DOHH2 (cell line): ENCODE results near the gene CTNNA2.

Source experiments
- H3F3A ChIP-seq: fragments of 200-600 bp; sonication (generic), shearing (Covaris generic); 2 replicates; pipeline ENCODE4 v1.6.0; 2016; ENCODE audit warnings: antibody characterized with exemption, mild to moderate bottlenecking; ENCODE audit not compliant: control insufficient read depth, insufficient read depth
- H3K27ac ChIP-seq: fragments of 200-600 bp; sonication (generic); 2 replicates; pipeline ENCODE4 v1.5.1; 2014; ENCODE audit warnings: low read depth, mild to moderate bottlenecking, low read length, moderate library complexity
- H3K27me3 ChIP-seq: fragments of 200-600 bp; sonication (generic); 2 replicates; pipeline ENCODE4 v1.6.1; 2014; ENCODE audit warnings: mild to moderate bottlenecking, low read length, mixed read lengths; ENCODE audit not compliant: control insufficient read depth
- H3K36me3 ChIP-seq: fragments of 200-600 bp; sonication (generic); 2 replicates; pipeline ENCODE4 v1.6.1; 2014; ENCODE audit warnings: mild to moderate bottlenecking, low read length, moderate library complexity, mixed read lengths; ENCODE audit not compliant: control insufficient read depth
- H3K4me1 ChIP-seq: fragments of 200-600 bp; sonication (generic); 2 replicates; pipeline ENCODE4 v1.6.1; 2014; ENCODE audit warnings: mild to moderate bottlenecking, low read length, mixed read lengths; ENCODE audit not compliant: control insufficient read depth
- H3K4me2 ChIP-seq: fragments of 200-600 bp; sonication (generic); 2 replicates; pipeline ENCODE4 v1.6.0; 2014; ENCODE audit warnings: mild to moderate bottlenecking, low read length, moderate library complexity
- H3K4me3 ChIP-seq: fragments of 200-600 bp; sonication (generic); 2 replicates; pipeline ENCODE4 v1.5.1; 2014; ENCODE audit warnings: mild to moderate bottlenecking, low read length, mixed read lengths
- H3K79me2 ChIP-seq: fragments of 200-600 bp; sonication (generic); 2 replicates; pipeline ENCODE4 v1.6.1; 2014; ENCODE audit warnings: mild to moderate bottlenecking, low read length, mixed read lengths; ENCODE audit not compliant: control insufficient read depth
- H3K9me2 ChIP-seq: fragments of 200-600 bp; sonication (generic); replicated peaks from 2 replicates; pipeline ENCODE4 v1.6.1; 2014; ENCODE audit warnings: mild to moderate bottlenecking, low read length, mixed read lengths; ENCODE audit not compliant: control insufficient read depth
- H3K9me3 ChIP-seq: fragments of 200-600 bp; sonication (generic); 2 replicates; pipeline ENCODE4 v1.6.1; 2014; ENCODE audit warnings: antibody characterized with exemption, low read length, mixed read lengths; ENCODE audit not compliant: control insufficient read depth, insufficient read depth
- H4K20me1 ChIP-seq: fragments of 200-600 bp; sonication (generic); 2 replicates; pipeline ENCODE4 v1.6.0; 2014; ENCODE audit warnings: low read depth, mild to moderate bottlenecking, antibody characterized with exemption, low read length, moderate library complexity; ENCODE audit not compliant: control insufficient read depth, insufficient read depth
- EZH2phosphoT487 ChIP-seq: fragments of 200-600 bp; sonication (generic); IDR thresholded peaks from 2 replicates; pipeline ENCODE4 v1.6.1; 2017; ENCODE audit warnings: borderline replicate concordance, mild to moderate bottlenecking, antibody characterized with exemption, low read length, moderate library complexity, mixed read lengths
- TF ChIP-seq, protein P1 (sequence below): fragments of 200-600 bp; sonication (generic); IDR thresholded peaks from one replicate; pipeline ENCODE4 v1.5.1; 2014; ENCODE audit warnings: antibody characterized with exemption, mild to moderate bottlenecking, low read depth, low read length; ENCODE audit not compliant: poor library complexity, severe bottlenecking

Gene CTNNA2

DNA sequence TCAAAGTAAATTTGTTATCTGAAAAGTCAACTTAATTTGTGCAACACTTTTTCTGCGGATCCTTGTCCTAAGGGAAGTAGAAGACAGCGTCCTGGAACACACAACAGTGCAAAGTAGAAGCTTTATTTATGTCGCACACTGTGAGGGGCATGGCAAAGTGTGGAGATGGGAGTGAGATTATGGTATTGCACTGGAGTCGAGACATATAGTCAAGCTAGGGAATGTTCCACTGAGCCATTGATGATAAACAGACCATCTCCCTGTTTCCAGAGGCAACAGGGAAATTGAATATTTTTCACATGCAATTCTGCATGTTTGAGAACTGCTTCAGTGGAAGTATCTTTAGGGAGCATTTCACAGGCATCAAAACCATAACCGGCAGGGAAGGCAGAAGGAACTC lies 745.5 kb downstream of the CTNNA2 start:
- Histone ChIP-seq H3K4me2 (no peak overlapping the region), H3K9me3 (no peaks in the 10 kb centered on the region), H3K27ac (no peak overlapping the region), H3K27me3 (no peaks in the 10 kb centered on the region), H3K79me2 (no peaks in the 10 kb centered on the region), H4K20me1 (no peaks in the 10 kb centered on the region), H3K9me2 (no peaks in the 10 kb centered on the region), H3F3A (no peaks in the 10 kb centered on the region), H3K4me3 (no peak overlapping the region), H3K4me1 (no peaks in the 10 kb centered on the region), H3K36me3 (no peaks in the 10 kb centered on the region)
- no peak for TF ChIP-seq EZH2phosphoT487
- TF ChIP-seq, protein P1, sequence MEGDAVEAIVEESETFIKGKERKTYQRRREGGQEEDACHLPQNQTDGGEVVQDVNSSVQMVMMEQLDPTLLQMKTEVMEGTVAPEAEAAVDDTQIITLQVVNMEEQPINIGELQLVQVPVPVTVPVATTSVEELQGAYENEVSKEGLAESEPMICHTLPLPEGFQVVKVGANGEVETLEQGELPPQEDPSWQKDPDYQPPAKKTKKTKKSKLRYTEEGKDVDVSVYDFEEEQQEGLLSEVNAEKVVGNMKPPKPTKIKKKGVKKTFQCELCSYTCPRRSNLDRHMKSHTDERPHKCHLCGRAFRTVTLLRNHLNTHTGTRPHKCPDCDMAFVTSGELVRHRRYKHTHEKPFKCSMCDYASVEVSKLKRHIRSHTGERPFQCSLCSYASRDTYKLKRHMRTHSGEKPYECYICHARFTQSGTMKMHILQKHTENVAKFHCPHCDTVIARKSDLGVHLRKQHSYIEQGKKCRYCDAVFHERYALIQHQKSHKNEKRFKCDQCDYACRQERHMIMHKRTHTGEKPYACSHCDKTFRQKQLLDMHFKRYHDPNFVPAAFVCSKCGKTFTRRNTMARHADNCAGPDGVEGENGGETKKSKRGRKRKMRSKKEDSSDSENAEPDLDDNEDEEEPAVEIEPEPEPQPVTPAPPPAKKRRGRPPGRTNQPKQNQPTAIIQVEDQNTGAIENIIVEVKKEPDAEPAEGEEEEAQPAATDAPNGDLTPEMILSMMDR: no peak

DNA sequence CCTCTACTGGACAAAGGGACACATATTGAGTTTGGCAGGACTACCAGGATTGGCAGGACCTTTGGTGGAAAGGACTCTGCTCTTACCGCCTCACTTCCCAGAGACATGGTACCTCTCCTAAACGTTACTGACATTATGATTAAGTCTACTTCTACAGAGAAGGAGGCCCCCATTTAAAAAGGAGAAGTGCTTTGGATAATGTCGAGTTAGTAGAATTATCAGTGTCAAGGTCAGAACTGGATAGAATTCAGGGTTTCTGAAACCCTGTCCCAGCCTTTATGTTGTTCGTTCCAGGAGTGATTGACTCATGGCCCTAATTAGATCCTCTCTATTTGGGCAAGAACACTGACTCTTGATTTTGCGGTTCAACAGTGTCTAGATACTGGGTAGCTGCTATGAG lies 745.9 kb downstream of the CTNNA2 start:
- H3K9me2 ChIP-seq: no peaks in the 10 kb centered on the region
- no peaks in the 10 kb centered on the region for H3K79me2 ChIP-seq
- H3K4me2 ChIP-seq: no peak overlapping the region
- H3K4me1 ChIP-seq: no peaks in the 10 kb centered on the region
- H3F3A ChIP-seq: no peaks in the 10 kb centered on the region
- TF ChIP-seq EZH2phosphoT487: no peak
- TF ChIP-seq, protein P1: no peak
- no peaks in the 10 kb centered on the region for H3K9me3 ChIP-seq
- H3K4me3 ChIP-seq: no peak overlapping the region
- no peaks in the 10 kb centered on the region for H3K36me3 ChIP-seq
- no peaks in the 10 kb centered on the region for H3K27me3 ChIP-seq
- no peak overlapping the region for H3K27ac ChIP-seq
- H4K20me1 ChIP-seq: no peaks in the 10 kb centered on the region

DNA sequence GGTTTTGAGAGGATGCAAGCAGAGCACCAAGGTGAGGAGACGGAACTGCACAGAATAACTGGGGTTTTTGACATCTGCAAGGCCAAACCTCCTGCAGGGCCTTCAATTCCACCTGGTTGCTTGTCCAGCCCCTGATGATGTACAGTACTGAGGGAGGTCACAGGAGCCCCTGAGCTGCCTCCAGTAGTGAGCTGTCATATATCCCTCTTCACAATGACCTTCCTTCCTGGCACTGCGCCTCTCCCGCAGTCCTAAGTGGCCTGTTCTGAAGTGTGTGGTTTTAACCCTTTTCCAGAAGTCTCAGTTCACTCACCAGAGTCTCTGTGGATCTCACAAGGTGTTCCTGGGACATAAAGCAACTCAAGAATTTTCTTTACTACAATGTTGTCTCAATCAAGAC lies 746.4 kb downstream of the CTNNA2 start:
- no peaks in the 10 kb centered on the region for H3F3A ChIP-seq
- TF ChIP-seq, protein P1: no peak
- no peak for TF ChIP-seq EZH2phosphoT487

DNA sequence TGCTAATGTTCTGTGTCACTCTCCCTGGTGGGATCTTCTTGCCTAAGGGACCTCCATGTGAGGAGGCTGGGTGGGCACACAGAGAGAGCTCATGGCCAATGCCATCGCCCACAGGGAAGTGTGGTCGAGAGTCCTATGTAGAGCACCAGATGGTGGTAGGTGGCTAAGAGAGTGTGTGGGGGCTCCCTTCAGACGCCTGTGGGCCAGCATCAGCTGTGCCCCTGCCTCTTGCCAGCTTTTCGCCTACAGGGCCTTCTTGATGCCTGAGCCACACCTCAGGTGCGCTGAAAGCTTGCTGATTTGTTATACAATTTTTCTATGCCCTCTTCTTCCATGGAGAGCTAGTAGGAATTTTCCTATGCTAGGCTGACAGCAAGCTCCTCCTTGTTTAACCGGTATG lies 753.4 kb downstream of the CTNNA2 start:
- H3K4me3 ChIP-seq: no peak overlapping the region
- H3K4me2 ChIP-seq: no peak overlapping the region
- H3K4me1 ChIP-seq: no peaks in the 10 kb centered on the region
- H4K20me1 ChIP-seq: no peaks in the 10 kb centered on the region
- no peak overlapping the region for H3K27ac ChIP-seq
- H3K79me2 ChIP-seq: no peaks in the 10 kb centered on the region
- H3K36me3 ChIP-seq: no peaks in the 10 kb centered on the region
- TF ChIP-seq EZH2phosphoT487: no peak
- TF ChIP-seq, protein P1: no peak
- no peaks in the 10 kb centered on the region for H3K9me3 ChIP-seq
- H3K27me3 ChIP-seq: no peaks in the 10 kb centered on the region
- H3K9me2 ChIP-seq: no peaks in the 10 kb centered on the region
- no peaks in the 10 kb centered on the region for H3F3A ChIP-seq

More for the DNA sequence above, 746.4 kb downstream of the CTNNA2 start:
- Histone ChIP-seq H3K9me2 (no peaks in the 10 kb centered on the region), H3K4me1 (no peaks in the 10 kb centered on the region), H3K27ac (no peak overlapping the region), H3K27me3 (no peaks in the 10 kb centered on the region), H3K36me3 (no peaks in the 10 kb centered on the region), H3K79me2 (no peaks in the 10 kb centered on the region), H3K4me2 (no peak overlapping the region), H3K9me3 (no peaks in the 10 kb centered on the region), H3K4me3 (no peak overlapping the region), H4K20me1 (no peaks in the 10 kb centered on the region)
